A673 (cell line): Measurements from ENCODE around the gene SORCS3. TPM values are rescaled to one million over a fixed set of nuclear protein-coding genes. Genes with fewer than 3 reads are reported as not detected.
A peak's percentile ranks its signal among the peaks of the same experiment; 100 is the strongest.

Source experiments
- BruUV-seq: library from RNA; stranded (reverse); fragments of 400-500 nt; replicated peaks from 2 replicates; lab custom pipeline; 2021; lab: Mats Ljungman, UMichigan
- CTCF ChIA-PET: fragments of 300-600 bp; sonication (Branson Sonifier 250); formaldehyde crosslinking; loops from one replicate; lab custom pipeline; 2022; ENCODE audit warnings: antibody characterized with exemption; lab: Charles Lee
- POLR2A ChIA-PET: fragments of 300-600 bp; sonication (Branson Sonifier 250); formaldehyde crosslinking; loops from one replicate; lab custom pipeline; 2022; ENCODE audit warnings: antibody characterized with exemption; ENCODE audit not compliant: low non-redundant PET; lab: Charles Lee
- DNase-seq: peaks from one replicate; pipeline ENCODE4 v3.0.0-alpha.2; 2015; ENCODE audit warnings: low spot score
- H3K27ac ChIP-seq: fragments of 200-600 bp; sonication (generic); 2 replicates; pipeline ENCODE4 v1.5.1; 2016; ENCODE audit warnings: mixed run types, low read depth, mild to moderate bottlenecking, mixed read lengths, antibody characterized with exemption, low read length; ENCODE audit not compliant: poor library complexity, severe bottlenecking
- H3K27me3 ChIP-seq: fragments of 200-600 bp; sonication (generic); replicated peaks from 2 replicates; pipeline ENCODE4 v1.6.1; 2017; ENCODE audit warnings: mixed run types, low read depth, mild to moderate bottlenecking, mixed read lengths, antibody characterized with exemption, low read length; ENCODE audit not compliant: insufficient read depth, poor library complexity
- H3K36me3 ChIP-seq: fragments of 200-600 bp; sonication (generic); 2 replicates; pipeline ENCODE4 v1.6.1; 2016; ENCODE audit warnings: mixed run types, mild to moderate bottlenecking, mixed read lengths, antibody characterized with exemption, low read length; ENCODE audit not compliant: insufficient read depth, poor library complexity, severe bottlenecking
- H3K4me1 ChIP-seq: fragments of 200-600 bp; sonication (generic); 2 replicates; pipeline ENCODE4 v1.6.1; 2017; ENCODE audit warnings: mixed run types, mild to moderate bottlenecking, mixed read lengths, antibody characterized with exemption, low read length; ENCODE audit not compliant: insufficient read depth, poor library complexity, severe bottlenecking
- H3K4me3 ChIP-seq: fragments of 200-600 bp; sonication (generic); 2 replicates; pipeline ENCODE4 v1.5.1; 2016; ENCODE audit warnings: low read depth, mixed run types, mild to moderate bottlenecking, mixed read lengths, low read length; ENCODE audit not compliant: poor library complexity, severe bottlenecking
- H3K9me3 ChIP-seq: fragments of 200-600 bp; sonication (generic); 2 replicates; pipeline ENCODE4 v1.6.1; 2016; ENCODE audit warnings: mixed run types, low read depth, mild to moderate bottlenecking, mixed read lengths, antibody characterized with exemption, low read length; ENCODE audit not compliant: poor library complexity, severe bottlenecking
- EZH2 ChIP-seq: fragments of 200-600 bp; sonication (generic); IDR thresholded peaks from 2 replicates; pipeline ENCODE4 v1.6.1; 2017; ENCODE audit warnings: borderline replicate concordance, low read depth, mild to moderate bottlenecking, mixed read lengths, antibody characterized with exemption, low read length; ENCODE audit not compliant: poor library complexity, severe bottlenecking
- intact Hi-C: fragments of 100-400 bp; cut with micrococcal nuclease; formaldehyde crosslinking; loops from one replicate; pipeline ENCODE4 v1.10.0; 2022; ENCODE audit not compliant: unreplicated experiment
- total RNA-seq: library from RNA; stranded (reverse); gene quantifications from 2 replicates; pipeline ENCODE4 v1.2.3, GENCODE V29; 2021
- TF ChIP-seq, protein P1 (sequence below): fragments of 300-800, 200-600 bp; sonication (generic); conservative IDR thresholded peaks from 2 replicates; pipeline ENCODE4 v1.5.1; 2017; ENCODE audit warnings: low read depth, mild to moderate bottlenecking, antibody characterized with exemption, low read length, moderate library complexity, mixed read lengths

Gene SORCS3
- total RNA-seq, 1 experiment from 2014 or later, result not detected

GRCh38 chr10:105056413-105056812 is 415.3 kb downstream of the SORCS3 start:
- TF ChIP-seq, protein P1, sequence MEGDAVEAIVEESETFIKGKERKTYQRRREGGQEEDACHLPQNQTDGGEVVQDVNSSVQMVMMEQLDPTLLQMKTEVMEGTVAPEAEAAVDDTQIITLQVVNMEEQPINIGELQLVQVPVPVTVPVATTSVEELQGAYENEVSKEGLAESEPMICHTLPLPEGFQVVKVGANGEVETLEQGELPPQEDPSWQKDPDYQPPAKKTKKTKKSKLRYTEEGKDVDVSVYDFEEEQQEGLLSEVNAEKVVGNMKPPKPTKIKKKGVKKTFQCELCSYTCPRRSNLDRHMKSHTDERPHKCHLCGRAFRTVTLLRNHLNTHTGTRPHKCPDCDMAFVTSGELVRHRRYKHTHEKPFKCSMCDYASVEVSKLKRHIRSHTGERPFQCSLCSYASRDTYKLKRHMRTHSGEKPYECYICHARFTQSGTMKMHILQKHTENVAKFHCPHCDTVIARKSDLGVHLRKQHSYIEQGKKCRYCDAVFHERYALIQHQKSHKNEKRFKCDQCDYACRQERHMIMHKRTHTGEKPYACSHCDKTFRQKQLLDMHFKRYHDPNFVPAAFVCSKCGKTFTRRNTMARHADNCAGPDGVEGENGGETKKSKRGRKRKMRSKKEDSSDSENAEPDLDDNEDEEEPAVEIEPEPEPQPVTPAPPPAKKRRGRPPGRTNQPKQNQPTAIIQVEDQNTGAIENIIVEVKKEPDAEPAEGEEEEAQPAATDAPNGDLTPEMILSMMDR, result no peak
- TF ChIP-seq EZH2, result no peak
- Histone ChIP-seq H3K36me3 (no peaks in the 10 kb centered on the region), H3K4me3 (no peak overlapping the region), H3K27ac (no peak overlapping the region), H3K9me3 (no peaks in the 10 kb centered on the region), H3K27me3 (peaks cover 30% of the 10 kb centered on the region), H3K4me1 (no peaks in the 10 kb centered on the region)
- DNase-seq, result no peak
- intact Hi-C loops, result no loop called here
- POLR2A ChIA-PET, result no interaction called here
- no TSS peak for BruUV-seq
- CTCF ChIA-PET, result no interaction called here

DNA sequence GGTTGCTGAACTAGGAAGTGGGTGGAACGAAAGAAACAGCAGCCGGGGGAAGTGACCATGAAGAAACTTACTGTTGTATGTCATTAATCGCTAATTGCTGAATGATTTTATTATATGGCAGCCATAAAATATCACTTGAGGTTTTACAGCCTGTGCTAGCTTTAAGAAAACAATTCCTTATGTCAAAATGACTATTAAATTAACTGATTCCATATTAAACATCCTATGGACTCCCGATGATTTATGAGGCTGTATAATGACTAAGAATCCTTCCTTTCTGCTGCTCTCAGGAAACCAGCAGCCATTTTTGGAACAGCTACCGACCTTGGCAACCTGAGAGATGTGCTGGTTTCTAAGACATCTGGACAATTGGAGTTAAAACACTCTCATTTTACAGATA is 421.9 kb downstream of the SORCS3 start:
- TF ChIP-seq EZH2, result no peak
- TF ChIP-seq, protein P1, result no peak
- DNase-seq, result peak; percentile 3
- ChIA-PET POLR2A (no interaction called here), CTCF (no interaction called here)
- no peaks in the 10 kb centered on the region for H3K9me3 ChIP-seq
- no peaks in the 10 kb centered on the region for H3K36me3 ChIP-seq
- no peak overlapping the region for H3K27ac ChIP-seq
- H3K27me3 ChIP-seq, result peaks cover 50% of the 10 kb centered on the region
- intact Hi-C loops, result loop anchor here (2.0 to 10.0 kb wide), 3 partner anchors 630 to 1292 kb away; no protein-coding TSS in a partner anchor
- BruUV-seq, result no TSS peak
- H3K4me3 ChIP-seq, result no peak overlapping the region
- H3K4me1 ChIP-seq, result no peaks in the 10 kb centered on the region

GRCh38 chr10:105063796-105064195 is 422.7 kb downstream of the SORCS3 start:
- Histone ChIP-seq H3K27ac (no peak overlapping the region), H3K9me3 (no peaks in the 10 kb centered on the region), H3K4me3 (no peak overlapping the region), H3K36me3 (no peaks in the 10 kb centered on the region), H3K27me3 (peaks cover 58% of the 10 kb centered on the region), H3K4me1 (no peaks in the 10 kb centered on the region)
- BruUV-seq, result no TSS peak
- TF ChIP-seq, protein P1, result peak; percentile 79
- TF ChIP-seq EZH2, result no peak
- intact Hi-C loops, result loop anchor here (2.0 to 10.0 kb wide), 3 partner anchors 629 to 1291 kb away; no protein-coding TSS in a partner anchor
- peak; percentile 71 for DNase-seq
- POLR2A ChIA-PET, result no interaction called here
- CTCF ChIA-PET, result interaction anchor here (0.6 kb wide), 1 partner anchor 1123 kb away, joined by 5 read pairs; no protein-coding TSS in a partner anchor
